Measurements from ENCODE around the gene TICAM1.

GRCh38 chr19:4868286-4868834 lies 36.8 kb upstream of the TICAM1 start:
- TF ChIP-seq CTCF (IDR thresholded peaks at IDR 0.05) (no peak), POLR2A (IDR thresholded peaks at IDR 0.05) (no peak)

Data from esophagus squamous epithelium (tissue), 4 donors.